ENCODE data around the gene EHBP1L1. TPM values are rescaled to one million over a fixed set of nuclear protein-coding genes. Genes with fewer than 3 reads are reported as not detected.

Gene EHBP1L1
- total RNA-seq, 1 experiment from 2014 or later, result 19.6 TPM

GRCh38 chr11:65625628-65626342 lies 49.9 kb downstream of the EHBP1L1 start:
- no peaks in the 10 kb centered on the region for H3K27me3 ChIP-seq (replicated peaks; ENCODE audit: control insufficient read depth, insufficient read depth, low read length)
- Mint-ChIP-seq H3K4me1 (ENCODE audit: low read depth, unreplicated experiment) (no peaks in the 10 kb centered on the region), H3K4me3 (ENCODE audit: unreplicated experiment) (no peak overlapping the region), H3K36me3 (ENCODE audit: insufficient read depth, unreplicated experiment) (peaks cover 44% of the 10 kb centered on the region), H3K27me3 (ENCODE audit: insufficient read depth, unreplicated experiment) (no peaks in the 10 kb centered on the region), H3K9me3 (ENCODE audit: unreplicated experiment) (no peaks in the 10 kb centered on the region), H3K27ac (ENCODE audit: unreplicated experiment) (peak overlapping the region; percentile 76)
- peak in 1 of 2 experiments; percentile 44 for TF ChIP-seq CTCF (IDR thresholded peaks at IDR 0.05; ENCODE audit: insufficient read depth in 1 of 2, low read depth in 1 of 2, low read length in 1 of 2, severe bottlenecking in 1 of 2, unreplicated experiment in 1 of 2)
- BruUV-seq (replicated peaks), result no TSS peak
- H3K36me3 ChIP-seq (ENCODE audit: control insufficient read depth, insufficient read depth, low read length), result peaks cover 4% of the 10 kb centered on the region
- intact Hi-C loops (cut with micrococcal nuclease; ENCODE audit: unreplicated experiment), result no loop called here
- ChIA-PET POLR2A (no interaction called here), CTCF (interaction anchor here (0.6 to 0.9 kb wide), 2 partner anchors 28 to 192 kb away, joined by 5 read pairs; no protein-coding TSS in a partner anchor)
- no peaks in the 10 kb centered on the region for H3K9me3 ChIP-seq
- no peaks in the 10 kb centered on the region for H3K4me1 ChIP-seq
- no peak overlapping the region for H3K4me3 ChIP-seq (ENCODE audit: low read depth, low read length)
- DNase-seq, result peak in 1 of 2 experiments; percentile 34

- Mint-ChIP-seq H3K27ac (ENCODE audit: unreplicated experiment) (no peak overlapping the region), H3K9me3 (ENCODE audit: unreplicated experiment) (no peaks in the 10 kb centered on the region), H3K4me3 (ENCODE audit: unreplicated experiment) (no peak overlapping the region), H3K27me3 (ENCODE audit: insufficient read depth, unreplicated experiment) (no peaks in the 10 kb centered on the region), H3K36me3 (ENCODE audit: insufficient read depth, unreplicated experiment) (peaks cover 37% of the 10 kb centered on the region), H3K4me1 (ENCODE audit: low read depth, unreplicated experiment) (no peaks in the 10 kb centered on the region)
- Histone ChIP-seq H3K27me3 (replicated peaks; ENCODE audit: control insufficient read depth, insufficient read depth, low read length) (no peaks in the 10 kb centered on the region), H3K36me3 (ENCODE audit: control insufficient read depth, insufficient read depth, low read length) (peaks cover 4% of the 10 kb centered on the region; the same call in 1 of the 2 replicates), H3K9me3 (no peaks in the 10 kb centered on the region), H3K4me3 (ENCODE audit: low read depth, low read length) (no peak overlapping the region), H3K4me1 (no peaks in the 10 kb centered on the region)
- intact Hi-C loops (cut with micrococcal nuclease; ENCODE audit: unreplicated experiment), result no loop called here
- ChIA-PET CTCF (no interaction called here), POLR2A (no interaction called here)
- TF ChIP-seq CTCF (IDR thresholded peaks at IDR 0.05; ENCODE audit: insufficient read depth in 1 of 2, low read depth in 1 of 2, low read length in 1 of 2, severe bottlenecking in 1 of 2, unreplicated experiment in 1 of 2), result no peak
- no peak for DNase-seq
- BruUV-seq (replicated peaks), result no TSS peak
These were observed 51.3 kb downstream of the EHBP1L1 start for GRCh38 chr11:65627202-65627601.

- H3K4me3 Mint-ChIP-seq (ENCODE audit: unreplicated experiment), result no peak overlapping the region
- H3K27ac Mint-ChIP-seq (ENCODE audit: unreplicated experiment), result no peak overlapping the region
- no peaks in the 10 kb centered on the region for H3K27me3 ChIP-seq (replicated peaks; ENCODE audit: control insufficient read depth, insufficient read depth, low read length)
- peaks cover 4% of the 10 kb centered on the region for H3K36me3 ChIP-seq (ENCODE audit: control insufficient read depth, insufficient read depth, low read length)
- TF ChIP-seq CTCF (IDR thresholded peaks at IDR 0.05; ENCODE audit: insufficient read depth in 1 of 2, low read depth in 1 of 2, low read length in 1 of 2, severe bottlenecking in 1 of 2, unreplicated experiment in 1 of 2), result no peak
- ChIA-PET CTCF (no interaction called here), POLR2A (no interaction called here)
- no peak for DNase-seq
- H3K4me3 ChIP-seq (ENCODE audit: low read depth, low read length), result no peak overlapping the region
- peaks cover 38% of the 10 kb centered on the region for H3K36me3 Mint-ChIP-seq (ENCODE audit: insufficient read depth, unreplicated experiment)
- H3K27me3 Mint-ChIP-seq (ENCODE audit: insufficient read depth, unreplicated experiment), result no peaks in the 10 kb centered on the region
- no peaks in the 10 kb centered on the region for H3K9me3 ChIP-seq
- H3K9me3 Mint-ChIP-seq (ENCODE audit: unreplicated experiment), result no peaks in the 10 kb centered on the region
- H3K4me1 Mint-ChIP-seq (ENCODE audit: low read depth, unreplicated experiment), result no peaks in the 10 kb centered on the region
- H3K4me1 ChIP-seq, result no peaks in the 10 kb centered on the region
- intact Hi-C loops (cut with micrococcal nuclease; ENCODE audit: unreplicated experiment), result no loop called here
- BruUV-seq (replicated peaks), result no TSS peak
These were observed 53.7 kb downstream of the EHBP1L1 start for GRCh38 chr11:65629579-65629978.
